ENCODE results near the gene CAST. TPM values are rescaled to one million over a fixed set of nuclear protein-coding genes. Genes with fewer than 3 reads are reported as not detected.

The CAST gene
- total RNA-seq, 1 donor from 2014 or later: 97.0 TPM

GRCh38 chr5:96816411-96816939, 154.3 kb downstream of the CAST start:
- no peaks in the 10 kb centered on the region for H3K9me3 Mint-ChIP-seq (ENCODE audit: low read depth)
- no peaks in the 10 kb centered on the region for H3K4me1 Mint-ChIP-seq (ENCODE audit: low read depth)
- no peak overlapping the region for H3K4me3 Mint-ChIP-seq (ENCODE audit: low read depth)
- DNase-seq (ENCODE audit: low spot score, unreplicated experiment): no peak
- no peak overlapping the region for H3K27ac Mint-ChIP-seq
- no peaks in the 10 kb centered on the region for H3K36me3 Mint-ChIP-seq (ENCODE audit: insufficient read depth)
- H3K27me3 Mint-ChIP-seq: peaks cover 6% of the 10 kb centered on the region
- no peak for TF ChIP-seq CTCF (IDR thresholded peaks at IDR 0.05; ENCODE audit: unreplicated experiment)

GRCh38 chr5:96816991-96817390, 154.8 kb downstream of the CAST start:
- Mint-ChIP-seq H3K36me3 (ENCODE audit: insufficient read depth) (no peaks in the 10 kb centered on the region), H3K27ac (no peak overlapping the region), H3K4me1 (ENCODE audit: low read depth) (peaks cover under 1% of the 10 kb centered on the region), H3K9me3 (ENCODE audit: low read depth) (no peaks in the 10 kb centered on the region), H3K4me3 (ENCODE audit: low read depth) (no peak overlapping the region), H3K27me3 (peaks cover 6% of the 10 kb centered on the region)
- no peak for DNase-seq (ENCODE audit: low spot score, unreplicated experiment)
- TF ChIP-seq CTCF (IDR thresholded peaks at IDR 0.05; ENCODE audit: unreplicated experiment): no peak

GRCh38 chr5:96817506-96817905, 155.3 kb downstream of the CAST start:
- TF ChIP-seq CTCF (IDR thresholded peaks at IDR 0.05; ENCODE audit: unreplicated experiment): no peak
- no peak for DNase-seq (ENCODE audit: low spot score, unreplicated experiment)
- no peak overlapping the region for H3K27ac Mint-ChIP-seq
- H3K4me3 Mint-ChIP-seq (ENCODE audit: low read depth): no peak overlapping the region
- H3K36me3 Mint-ChIP-seq (ENCODE audit: insufficient read depth): no peaks in the 10 kb centered on the region
- H3K4me1 Mint-ChIP-seq (ENCODE audit: low read depth): peaks cover 2% of the 10 kb centered on the region
- H3K27me3 Mint-ChIP-seq: peaks cover 6% of the 10 kb centered on the region
- H3K9me3 Mint-ChIP-seq (ENCODE audit: low read depth): no peaks in the 10 kb centered on the region

- Mint-ChIP-seq H3K36me3 (ENCODE audit: insufficient read depth) (no peaks in the 10 kb centered on the region), H3K4me3 (ENCODE audit: low read depth) (no peak overlapping the region), H3K9me3 (ENCODE audit: low read depth) (no peaks in the 10 kb centered on the region), H3K4me1 (ENCODE audit: low read depth) (peaks cover 2% of the 10 kb centered on the region), H3K27ac (no peak overlapping the region), H3K27me3 (peaks cover 6% of the 10 kb centered on the region)
- no peak for TF ChIP-seq CTCF (IDR thresholded peaks at IDR 0.05; ENCODE audit: unreplicated experiment)
- DNase-seq (ENCODE audit: low spot score, unreplicated experiment): no peak
These were observed 156.1 kb downstream of the CAST start for GRCh38 chr5:96818125-96818788.

GRCh38 chr5:96819806-96820205, 157.6 kb downstream of the CAST start:
- no peak for DNase-seq (ENCODE audit: low spot score, unreplicated experiment)
- Mint-ChIP-seq H3K27ac (no peak overlapping the region), H3K4me3 (ENCODE audit: low read depth) (no peak overlapping the region), H3K36me3 (ENCODE audit: insufficient read depth) (no peaks in the 10 kb centered on the region), H3K4me1 (ENCODE audit: low read depth) (peaks cover 11% of the 10 kb centered on the region), H3K9me3 (ENCODE audit: low read depth) (no peaks in the 10 kb centered on the region), H3K27me3 (peaks cover 6% of the 10 kb centered on the region)
- no peak for TF ChIP-seq CTCF (IDR thresholded peaks at IDR 0.05; ENCODE audit: unreplicated experiment)
